HCT116 (cell line): Measurements from ENCODE around the gene ABCC10. TPM values are rescaled to one million over a fixed set of nuclear protein-coding genes. Genes with fewer than 3 reads are reported as not detected.

Experiments
- ATAC-seq: fragments of 200-7000 bp; cut with Tn5 transposase; 2 replicates; pipeline ENCODE4 v1.9.1; 2020; ENCODE audit warnings: mild to moderate bottlenecking, moderate library complexity
- BruUV-seq: library from RNA; stranded (reverse); fragments of 400-500 nt; replicated peaks from 2 replicates; lab custom pipeline; 2021; lab: Mats Ljungman, UMichigan
- CTCF ChIA-PET: fragments of 300-600 bp; sonication (Branson Sonifier 250); formaldehyde crosslinking; loops from one replicate; lab custom pipeline; 2021; ENCODE audit warnings: antibody characterized with exemption; lab: Charles Lee
- POLR2A ChIA-PET: fragments of 300-600, 350-600 bp; sonication (Branson Sonifier 250); formaldehyde crosslinking; loops from one replicate; lab custom pipeline; 2021; ENCODE audit warnings: antibody characterized with exemption; lab: Charles Lee
- RAD21 ChIA-PET, 2 experiments: fragments of 300-600 bp; sonication (Branson Sonifier 250); formaldehyde crosslinking; loops; one replicate each; lab custom pipeline; 2023; ENCODE audit warnings: low total read pairs in 2 of 2; ENCODE audit not compliant: uncharacterized antibody in 2 of 2, unreplicated experiment in 2 of 2, low non-redundant PET in 1 of 2; lab: Charles Lee
- DNase-seq: peaks from one replicate; pipeline ENCODE4 v3.0.0-alpha.2; 2010; ENCODE audit warnings: low read depth, low spot score
- H2AFZ ChIP-seq: fragments of 200-600 bp; shearing (Covaris generic), sonication (generic); 2 replicates; pipeline ENCODE4 v1.6.1; 2017; ENCODE audit warnings: low read depth, mixed run types, mixed read lengths, antibody characterized with exemption, low read length; ENCODE audit not compliant: poor library complexity, severe bottlenecking
- H3K27ac ChIP-seq: 2 replicates; pipeline ENCODE4 v1.5.1; 2012; ENCODE audit warnings: low read depth, low read length
- H3K27me3 ChIP-seq: fragments of 200-600 bp; sonication (generic); 2 replicates; pipeline ENCODE4 v1.6.1; 2016; ENCODE audit warnings: mixed run types, low read length, mixed read lengths; ENCODE audit not compliant: insufficient read depth
- H3K36me3 ChIP-seq, 2 experiments: fragments of 200-500 bp in 1 of 2; fragments of 200-600 bp in 1 of 2; sonication (Bioruptor generic) in 1 of 2; sonication (generic) in 1 of 2; 2 replicates each; pipeline versions ENCODE4 v1.5.1 to v1.6.1; 2014 to 2016; ENCODE audit warnings: low read length in 2 of 2, inconsistent platforms in 1 of 2, mixed read lengths in 1 of 2, mixed run types in 1 of 2; ENCODE audit not compliant: insufficient read depth in 2 of 2, control insufficient read depth in 1 of 2
- H3K4me1 ChIP-seq, 2 experiments: fragments of 200-600 bp in 1 of 2; sonication (generic) in 1 of 2; 2 replicates each; pipeline versions ENCODE4 v1.5.1 to v1.6.1; 2012 to 2017; ENCODE audit warnings: low read length in 2 of 2, inconsistent platforms in 1 of 2, mild to moderate bottlenecking in 1 of 2, mixed read lengths in 1 of 2, mixed run types in 1 of 2, moderate library complexity in 1 of 2; ENCODE audit not compliant: insufficient read depth in 2 of 2, control insufficient read depth in 1 of 2
- H3K4me2 ChIP-seq: fragments of 200-600 bp; sonication (generic); 2 replicates; pipeline ENCODE4 v1.6.1; 2017; ENCODE audit warnings: mixed run types, low read length, mixed read lengths
- H3K4me3 ChIP-seq, 2 experiments: fragments of 200-600 bp in 1 of 2; sonication (generic) in 1 of 2; replicated peaks in 1 of 2; 2 replicates each; pipeline ENCODE4 v1.5.1; 2011 to 2016; ENCODE audit warnings: low read length in 2 of 2, control low read depth in 1 of 2, low read depth in 1 of 2, mild to moderate bottlenecking in 1 of 2, mixed read lengths in 1 of 2, mixed run types in 1 of 2
- H3K79me2 ChIP-seq: fragments of 200-600 bp; sonication (generic); 2 replicates; pipeline ENCODE4 v1.6.1; 2017; ENCODE audit warnings: mild to moderate bottlenecking, mixed run types, low read length, moderate library complexity, mixed read lengths; ENCODE audit not compliant: insufficient read depth
- H3K9ac ChIP-seq: fragments of 200-600 bp; sonication (generic); 2 replicates; pipeline ENCODE4 v1.6.1; 2016; ENCODE audit warnings: low read length, mixed read lengths
- H3K9me2 ChIP-seq: fragments of 200-600 bp; sonication (generic), shearing (Covaris generic); 2 replicates; pipeline ENCODE4 v1.6.1; 2017; ENCODE audit warnings: mixed run types, mild to moderate bottlenecking, moderate library complexity; ENCODE audit not compliant: insufficient read depth
- H3K9me3 ChIP-seq, 2 experiments: fragments of 200-500 bp in 1 of 2; fragments of 200-600 bp in 1 of 2; sonication (Bioruptor generic) in 1 of 2; sonication (generic) in 1 of 2; 2 replicates each; pipeline ENCODE4 v1.6.1; 2014 to 2017; ENCODE audit warnings: low read length in 2 of 2, mixed read lengths in 2 of 2, inconsistent platforms in 1 of 2, low read depth in 1 of 2, mild to moderate bottlenecking in 1 of 2, mixed run types in 1 of 2, moderate library complexity in 1 of 2; ENCODE audit not compliant: control insufficient read depth in 1 of 2, insufficient read depth in 1 of 2
- H4K20me1 ChIP-seq: fragments of 200-600 bp; sonication (generic), shearing (Covaris generic); 2 replicates; pipeline ENCODE4 v1.6.1; 2017; ENCODE audit warnings: mixed run types, mild to moderate bottlenecking, moderate library complexity; ENCODE audit not compliant: insufficient read depth
- CEBPB ChIP-seq: IDR thresholded peaks from 2 replicates; pipeline ENCODE4 v1.6.1; 2012; ENCODE audit warnings: low read depth
- ELF1 ChIP-seq: IDR thresholded peaks from 2 replicates; pipeline ENCODE4 v1.6.1; 2012; ENCODE audit warnings: low read depth, borderline replicate concordance
- EZH2phosphoT487 ChIP-seq: fragments of 200-600 bp; IDR thresholded peaks from 2 replicates; pipeline ENCODE4 v1.6.1; 2018; ENCODE audit warnings: antibody characterized with exemption, borderline replicate concordance
- JUND ChIP-seq: IDR thresholded peaks from 2 replicates; pipeline ENCODE4 v1.6.1; 2012
- POLR2A ChIP-seq: IDR thresholded peaks from 2 replicates; pipeline ENCODE4 v1.7.0; 2011; ENCODE audit warnings: borderline replicate concordance; ENCODE audit not compliant: insufficient read depth, insufficient read length; ENCODE audit errors: extremely low read depth
- REST ChIP-seq: IDR thresholded peaks from 2 replicates; pipeline ENCODE4 v1.6.1; 2012; ENCODE audit warnings: low read depth
- SIN3A ChIP-seq: IDR thresholded peaks from 2 replicates; pipeline ENCODE4 v1.6.1; 2012; ENCODE audit warnings: low read depth
- SRF ChIP-seq: IDR thresholded peaks from 2 replicates; pipeline ENCODE4 v1.6.1; 2012; ENCODE audit warnings: low read depth
- TCF7L2 ChIP-seq: IDR thresholded peaks from 2 replicates; pipeline ENCODE4 v1.7.0; 2011; ENCODE audit warnings: borderline replicate concordance, inconsistent platforms; ENCODE audit not compliant: insufficient read depth, insufficient read length; ENCODE audit errors: extremely low read depth
- intact Hi-C: fragments of 100-400 bp; cut with micrococcal nuclease; formaldehyde crosslinking; loops from 2 replicates; pipeline ENCODE4 v1.10.0; 2022
- total RNA-seq: library from RNA; stranded (reverse); gene quantifications from one replicate; pipeline ENCODE4 v1.2.1, GENCODE V29; 2021; ENCODE audit not compliant: unreplicated experiment
- TF ChIP-seq, protein P1 (sequence below): IDR thresholded peaks from 2 replicates; pipeline ENCODE4 v1.6.1; 2012
- TF ChIP-seq, protein P2 (sequence below), 3 experiments: fragments of 200-600 bp in 1 of 3; sonication (generic) in 1 of 3; IDR thresholded peaks in 2 of 3; conservative IDR thresholded peaks in 1 of 3; 2 replicates each; pipeline ENCODE4 v1.5.1; 2012 to 2017; ENCODE audit warnings: low read depth in 2 of 3, low read length in 2 of 3, antibody characterized with exemption in 1 of 3, borderline replicate concordance in 1 of 3, control low read depth in 1 of 3, mild to moderate bottlenecking in 1 of 3, mixed read lengths in 1 of 3, mixed run types in 1 of 3, moderate library complexity in 1 of 3; ENCODE audit not compliant: insufficient read depth in 1 of 3

Gene ABCC10
- total RNA-seq, 1 experiment from 2014 or later, result 29.9 TPM

- CTCF ChIA-PET, result no interaction called here
- Histone ChIP-seq H3K4me3 (no peak overlapping the region), H3K4me2 (no peak overlapping the region), H3K4me1 (peaks cover 0 to 5% of the 10 kb centered on the region in 2 experiments; a peak in 1 of 4 replicates), H2AFZ (no peak overlapping the region), H3K9me2 (no peaks in the 10 kb centered on the region), H4K20me1 (no peaks in the 10 kb centered on the region)
- no peak for ATAC-seq
- intact Hi-C loops, result no loop called here
- DNase-seq, result no peak
- BruUV-seq, result no TSS peak
- TF ChIP-seq, protein P1, sequence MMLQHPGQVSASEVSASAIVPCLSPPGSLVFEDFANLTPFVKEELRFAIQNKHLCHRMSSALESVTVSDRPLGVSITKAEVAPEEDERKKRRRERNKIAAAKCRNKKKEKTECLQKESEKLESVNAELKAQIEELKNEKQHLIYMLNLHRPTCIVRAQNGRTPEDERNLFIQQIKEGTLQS, result no peak
- TF ChIP-seq CEBPB (no peak), SRF (no peak), SIN3A (no peak), EZH2phosphoT487 (no peak), REST (no peak), POLR2A (no peak), TCF7L2 (no peak), ELF1 (no peak), JUND (no peak)
- TF ChIP-seq, protein P2, sequence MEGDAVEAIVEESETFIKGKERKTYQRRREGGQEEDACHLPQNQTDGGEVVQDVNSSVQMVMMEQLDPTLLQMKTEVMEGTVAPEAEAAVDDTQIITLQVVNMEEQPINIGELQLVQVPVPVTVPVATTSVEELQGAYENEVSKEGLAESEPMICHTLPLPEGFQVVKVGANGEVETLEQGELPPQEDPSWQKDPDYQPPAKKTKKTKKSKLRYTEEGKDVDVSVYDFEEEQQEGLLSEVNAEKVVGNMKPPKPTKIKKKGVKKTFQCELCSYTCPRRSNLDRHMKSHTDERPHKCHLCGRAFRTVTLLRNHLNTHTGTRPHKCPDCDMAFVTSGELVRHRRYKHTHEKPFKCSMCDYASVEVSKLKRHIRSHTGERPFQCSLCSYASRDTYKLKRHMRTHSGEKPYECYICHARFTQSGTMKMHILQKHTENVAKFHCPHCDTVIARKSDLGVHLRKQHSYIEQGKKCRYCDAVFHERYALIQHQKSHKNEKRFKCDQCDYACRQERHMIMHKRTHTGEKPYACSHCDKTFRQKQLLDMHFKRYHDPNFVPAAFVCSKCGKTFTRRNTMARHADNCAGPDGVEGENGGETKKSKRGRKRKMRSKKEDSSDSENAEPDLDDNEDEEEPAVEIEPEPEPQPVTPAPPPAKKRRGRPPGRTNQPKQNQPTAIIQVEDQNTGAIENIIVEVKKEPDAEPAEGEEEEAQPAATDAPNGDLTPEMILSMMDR (IDR thresholded peaks at IDR 0.05 in 2 of 3, conservative IDR thresholded peaks at IDR 0.05 in 1 of 3; ENCODE audit: borderline replicate concordance in 1 of 3, insufficient read depth in 1 of 3, low read depth in 2 of 3, low read length in 2 of 3), result no peak
- TF ChIP-seq, all 23 proteins: peak for 0
- Histone ChIP-seq H3K36me3 (no peaks in the 10 kb centered on the region), H3K79me2 (no peaks in the 10 kb centered on the region), H3K9ac (no peak overlapping the region), H3K27me3 (no peaks in the 10 kb centered on the region), H3K27ac (no peak overlapping the region), H3K9me3 (no peaks in the 10 kb centered on the region)
- ChIA-PET RAD21 (no interaction called here), POLR2A (no interaction called here)
Measured at GRCh38 chr6:43377710-43378229, 49.6 kb upstream of the ABCC10 start.
